ENCODE results near the gene RPP25. TPM values are rescaled to one million over a fixed set of nuclear protein-coding genes. Genes with fewer than 3 reads are reported as not detected.

RPP25 gene
- total and polyA plus RNA-seq, 2 of the 13 experiments (the other 11 are each of a cell fraction or from before 2014, with no cell fraction given) = 0.05 to 0.11 TPM

GRCh38 chr15:74994685-74995084, 38.1 kb upstream of the RPP25 start:
- H3K9ac ChIP-seq (ENCODE audit: insufficient read depth, low read depth, low read length) = peak overlapping the region; percentile 29; the same call in 1 of the 2 replicates
- 0 out of 5 replicates have a peak, but pooled peaks cover 0 to 3% of the 10 kb centered on the region in 2 experiments for H3K27me3 ChIP-seq (ENCODE audit: control insufficient read depth in 1 of 2, insufficient read depth in 2 of 2, low read length in 2 of 2)
- H4K20me1 ChIP-seq (ENCODE audit: insufficient read depth, low read length) = no peaks in the 10 kb centered on the region; the same call in 1 of the 2 replicates
- no peak overlapping the region for H2AFZ ChIP-seq (ENCODE audit: low read length)
- H3K79me2 ChIP-seq (ENCODE audit: insufficient read depth, low read length) = peaks cover 19% of the 10 kb centered on the region
- 9% methylated on average over 5 of the region's 5 CpGs for WGBS (ENCODE audit: low lambda C conversion rate)
- no peak for FAIRE-seq
- no TSS peak for BruUV-seq (replicated peaks)
- in situ Hi-C loops (cut with HindIII; ENCODE audit: extremely low pct_ligation_motif_present, low pct_unique_long_range_greater_than_20kb) = no loop called here
- POLR2A ChIA-PET = interaction anchor here (0.6 to 2.1 kb wide), 7 partner anchors 9 to 374 kb away, joined by 3 to 17 read pairs (median 4); partner anchors contain the start of genes COX5A, FAM219B, MAN2C1 and PPCDC
- TF ChIP-seq MXD4 (CRISPR knock-in tag; IDR thresholded peaks at IDR 0.05) (no peak), PRDM10 (CRISPR knock-in tag; IDR thresholded peaks at IDR 0.05; ENCODE audit: low read depth) (no peak), KDM5B (CRISPR knock-in tag; IDR thresholded peaks at IDR 0.05; ENCODE audit: borderline replicate concordance) (no peak), PLSCR1 (CRISPR knock-in tag; IDR thresholded peaks at IDR 0.05; ENCODE audit: borderline replicate concordance) (no peak), ZNF709 (CRISPR knock-in tag; IDR thresholded peaks at IDR 0.05) (no peak)
- peak overlapping the region; percentile 80 for H3K4me2 ChIP-seq (ENCODE audit: low read depth, low read length)
- H3K36me3 ChIP-seq (replicated peaks in 1 of 2; ENCODE audit: control insufficient read depth in 1 of 2, insufficient read depth in 2 of 2, low read length in 2 of 2) = no peaks in the 10 kb centered on the region
- DNase-seq (ENCODE audit: low spot score) = no peak
- H3K4me1 ChIP-seq (ENCODE audit: insufficient read depth, low read length) = peaks cover 21% of the 10 kb centered on the region
- H3K9me3 ChIP-seq (ENCODE audit: low read length) = no peaks in the 10 kb centered on the region
- peak overlapping the region in 2 of 3 experiments; percentile 50 to 79; a peak in 4 of 6 replicates for H3K4me3 ChIP-seq (replicated peaks in 1 of 3; ENCODE audit: insufficient read depth in 1 of 3, low read depth in 2 of 3, low read length in 3 of 3)
- ATAC-seq = no peak
- intact Hi-C loops (cut with micrococcal nuclease; ENCODE audit: unreplicated experiment) = no loop called here
- H3K27ac ChIP-seq (ENCODE audit: extremely low read length, insufficient read depth, low read length) = no peak overlapping the region
- CTCF ChIA-PET (ENCODE audit: low intra/inter-chr PET ratio, low total read pairs) = no interaction called here

All from HepG2 (cell line).